COLO668 (cell line): Measurements from ENCODE around the gene THBD.

Experiments used
- DNase-seq: peaks from one replicate; lab custom pipeline; 2025; ENCODE audit not compliant: unreplicated experiment; lab: John Stamatoyannopoulos, UW

Gene THBD, protein sequence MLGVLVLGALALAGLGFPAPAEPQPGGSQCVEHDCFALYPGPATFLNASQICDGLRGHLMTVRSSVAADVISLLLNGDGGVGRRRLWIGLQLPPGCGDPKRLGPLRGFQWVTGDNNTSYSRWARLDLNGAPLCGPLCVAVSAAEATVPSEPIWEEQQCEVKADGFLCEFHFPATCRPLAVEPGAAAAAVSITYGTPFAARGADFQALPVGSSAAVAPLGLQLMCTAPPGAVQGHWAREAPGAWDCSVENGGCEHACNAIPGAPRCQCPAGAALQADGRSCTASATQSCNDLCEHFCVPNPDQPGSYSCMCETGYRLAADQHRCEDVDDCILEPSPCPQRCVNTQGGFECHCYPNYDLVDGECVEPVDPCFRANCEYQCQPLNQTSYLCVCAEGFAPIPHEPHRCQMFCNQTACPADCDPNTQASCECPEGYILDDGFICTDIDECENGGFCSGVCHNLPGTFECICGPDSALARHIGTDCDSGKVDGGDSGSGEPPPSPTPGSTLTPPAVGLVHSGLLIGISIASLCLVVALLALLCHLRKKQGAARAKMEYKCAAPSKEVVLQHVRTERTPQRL

DNA sequence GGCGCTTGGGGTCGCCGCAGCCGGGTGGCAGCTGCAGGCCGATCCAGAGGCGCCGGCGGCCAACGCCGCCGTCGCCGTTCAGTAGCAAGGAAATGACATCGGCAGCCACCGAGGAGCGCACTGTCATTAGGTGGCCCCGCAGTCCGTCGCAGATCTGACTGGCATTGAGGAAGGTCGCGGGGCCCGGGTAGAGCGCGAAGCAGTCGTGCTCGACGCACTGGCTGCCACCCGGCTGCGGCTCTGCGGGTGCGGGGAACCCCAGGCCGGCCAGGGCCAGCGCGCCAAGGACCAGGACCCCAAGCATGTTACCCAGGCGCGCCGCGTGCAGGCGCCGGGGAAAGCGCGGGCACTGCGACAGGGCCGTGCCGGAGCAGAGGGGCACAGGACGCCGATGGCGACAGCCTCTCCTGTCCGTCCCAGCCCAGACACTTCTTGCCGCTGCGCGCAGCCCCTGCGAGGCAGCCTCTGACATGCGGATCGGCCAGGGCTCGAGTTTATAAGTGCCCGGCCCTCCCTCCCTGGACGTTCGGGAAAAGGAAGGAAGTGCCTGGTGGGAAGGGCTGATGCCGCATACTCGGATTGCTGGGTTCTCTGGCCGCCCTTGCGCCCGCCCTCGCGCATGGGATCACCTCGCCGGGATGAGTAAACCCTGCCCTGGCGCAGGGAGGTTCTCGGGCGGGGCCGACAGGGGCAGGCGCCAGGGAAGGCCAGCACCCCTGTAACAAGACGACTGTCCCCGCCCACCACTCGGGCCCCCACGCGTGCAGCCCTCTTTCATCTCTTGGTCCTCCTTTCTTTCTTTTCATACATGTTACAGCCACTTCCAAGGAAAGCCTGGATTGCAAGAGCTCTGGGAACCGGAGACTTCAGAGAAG is at the start of gene THBD:
Gene THBD (minus strand): TSS at position 472 of the 875 bp plus-strand sequence. CDS start 168 bp downstream, at position 304.
- no peak for DNase-seq

DNA sequence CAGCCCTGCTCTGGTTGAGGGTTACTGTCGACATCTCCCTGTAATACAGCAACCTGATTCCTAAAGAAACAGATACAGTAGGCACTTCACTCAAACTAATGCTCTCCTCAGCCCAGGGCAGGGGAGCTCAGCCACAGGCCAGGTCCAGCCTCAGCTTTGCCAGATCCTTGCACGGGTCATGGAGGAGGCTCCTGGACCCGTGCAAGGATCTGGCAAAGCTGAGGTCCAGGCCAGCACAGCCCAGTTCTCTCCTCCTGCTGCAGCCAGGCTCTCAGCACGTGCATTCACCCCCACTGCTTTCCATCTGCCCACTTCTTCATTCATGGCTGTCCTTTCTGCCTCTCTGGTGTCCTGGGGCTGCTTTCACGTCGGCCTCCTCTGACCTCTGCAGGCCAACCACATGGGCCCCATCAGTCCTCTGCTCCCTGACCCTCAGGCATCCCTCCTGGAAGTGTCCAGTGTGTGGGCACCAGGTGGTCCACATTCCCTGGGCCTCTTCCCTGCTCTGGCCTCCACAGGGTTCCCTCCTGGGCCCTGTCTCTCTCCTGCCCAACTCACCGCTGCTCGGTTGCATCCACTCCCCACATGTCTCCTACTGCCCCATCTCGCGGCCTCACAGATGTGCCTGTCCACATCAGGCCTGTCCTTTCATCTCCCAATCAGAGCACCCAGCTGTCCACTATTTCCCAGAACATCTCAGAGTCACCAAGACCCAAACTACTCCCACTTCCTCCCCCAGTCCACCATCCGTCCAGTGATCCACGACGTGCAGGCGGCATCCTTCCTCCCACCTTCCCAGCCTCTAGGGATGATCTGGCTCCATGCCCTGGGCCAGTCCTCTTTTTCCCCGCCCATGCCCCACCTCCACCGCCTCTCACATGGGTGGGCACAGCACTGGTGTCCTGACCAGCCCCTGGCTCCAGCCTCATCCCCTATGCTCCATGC is 48.4 kb upstream of the THBD start:
- DNase-seq, result no peak

DNA sequence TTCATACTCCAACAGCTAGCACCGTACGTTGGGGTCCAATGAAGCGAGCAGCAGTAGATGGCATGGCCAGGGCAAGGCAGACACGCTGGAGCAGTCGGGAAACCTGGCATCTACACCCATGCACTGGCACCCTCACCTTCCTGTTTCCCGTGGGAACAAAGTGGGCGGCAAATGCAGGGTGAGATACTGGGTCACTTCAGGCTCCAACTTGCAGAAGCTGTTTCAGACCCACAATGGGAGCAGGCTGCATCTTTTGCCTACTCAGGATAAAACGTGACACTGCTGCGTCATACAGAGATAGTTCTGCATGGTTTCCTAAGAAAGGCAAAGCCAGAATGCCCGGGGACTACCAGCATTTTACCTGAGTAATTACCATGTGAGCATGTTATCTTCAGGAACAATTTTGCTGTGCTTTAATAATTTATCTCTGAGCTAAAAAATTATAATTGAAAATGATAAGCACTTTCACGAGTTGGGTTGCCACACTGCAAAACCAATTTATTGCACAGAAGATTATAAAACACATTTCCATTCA is 47.6 kb upstream of the THBD start:
- no peak for DNase-seq

DNA sequence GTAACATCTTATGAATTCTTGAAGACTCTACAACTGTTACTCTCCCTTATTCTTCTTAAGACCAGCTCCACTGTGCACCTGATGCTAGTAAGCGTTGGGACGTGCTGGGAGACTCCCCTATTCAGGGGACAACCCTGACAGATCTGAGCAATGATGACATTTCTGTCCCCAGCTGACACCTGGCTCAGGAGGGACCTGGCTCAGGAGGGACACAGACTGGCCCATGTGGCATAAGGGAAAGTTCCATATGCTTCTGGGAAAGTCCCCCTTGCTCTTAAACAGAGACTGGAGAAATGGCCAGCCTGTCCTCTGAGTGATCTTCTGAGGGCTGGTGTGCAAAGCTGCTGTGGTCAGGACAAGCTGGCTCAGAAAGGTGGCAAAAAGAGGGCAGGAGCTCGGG is 46.6 kb upstream of the THBD start:
- DNase-seq, result no peak

DNA sequence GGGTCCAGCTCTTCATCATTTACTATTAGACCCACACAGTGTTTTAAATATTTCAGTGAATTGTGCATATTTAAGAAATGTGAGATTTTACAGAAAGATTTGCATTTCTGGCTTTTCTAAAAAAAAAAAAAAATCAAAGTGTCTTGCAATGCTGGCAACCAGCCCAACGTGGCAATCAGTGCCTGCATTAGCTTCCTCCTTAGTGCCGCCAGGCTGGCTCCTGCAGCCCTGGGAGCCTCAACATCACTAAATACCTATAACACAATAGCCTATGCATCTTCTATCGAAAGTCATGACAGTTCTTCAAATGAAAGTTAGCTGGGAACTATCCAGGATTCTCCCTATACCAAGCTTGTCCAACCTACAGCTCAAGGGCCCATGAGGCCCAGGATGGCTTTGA is 46.0 kb upstream of the THBD start:
- no peak for DNase-seq

DNA sequence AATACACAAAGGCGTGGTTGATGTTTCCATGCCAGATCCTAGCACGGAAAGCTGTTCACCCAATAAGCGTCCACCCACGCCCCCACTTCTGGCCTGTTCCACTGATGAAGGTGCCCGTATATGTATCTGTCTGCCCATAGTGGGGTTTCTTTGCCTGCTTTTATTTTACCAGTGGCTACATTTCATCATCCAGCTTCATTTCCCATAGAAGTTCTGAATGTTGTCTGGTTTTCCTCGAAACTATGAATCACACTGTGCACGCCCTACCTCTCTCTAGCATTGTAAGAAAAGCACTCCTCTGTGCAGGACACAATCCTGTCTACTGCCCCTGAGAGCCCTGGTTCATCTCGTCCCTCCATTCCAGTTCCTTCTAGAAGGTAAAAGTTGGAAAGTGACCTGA is 45.5 kb upstream of the THBD start:
- DNase-seq, result no peak

DNA sequence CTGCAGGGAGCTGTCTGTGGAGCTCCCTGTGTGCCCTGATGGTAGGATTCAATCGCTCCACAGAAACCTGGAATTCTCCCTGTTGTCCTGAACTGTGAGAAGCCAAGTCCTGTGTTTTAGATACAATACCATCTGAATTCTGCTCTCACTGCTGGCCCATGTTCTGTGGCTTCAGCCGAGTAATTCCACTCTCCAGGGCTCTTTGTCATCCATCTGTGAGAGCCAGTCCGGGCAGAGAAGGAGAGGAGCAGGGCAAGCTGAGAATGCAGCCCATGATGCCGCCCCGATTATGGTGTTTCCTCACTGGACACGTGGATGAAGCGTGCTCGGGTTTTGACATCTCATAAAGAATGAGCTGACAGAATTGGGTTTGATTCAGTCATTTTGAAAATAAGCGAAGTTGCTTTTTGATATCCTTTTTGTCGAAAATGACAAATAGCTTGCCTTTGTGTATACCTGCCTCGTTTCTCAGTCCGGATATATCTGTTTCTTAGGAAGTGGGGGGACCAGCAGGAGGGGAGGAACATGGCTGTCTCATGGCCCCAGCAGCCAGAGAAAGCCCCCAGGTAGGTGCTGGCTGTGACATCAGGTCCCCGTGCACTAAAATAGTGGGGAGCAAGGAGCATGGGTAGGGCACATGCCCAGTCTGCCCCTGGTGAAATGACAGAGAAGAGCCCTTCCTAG is 44.9 kb upstream of the THBD start:
- DNase-seq, result no peak

DNA sequence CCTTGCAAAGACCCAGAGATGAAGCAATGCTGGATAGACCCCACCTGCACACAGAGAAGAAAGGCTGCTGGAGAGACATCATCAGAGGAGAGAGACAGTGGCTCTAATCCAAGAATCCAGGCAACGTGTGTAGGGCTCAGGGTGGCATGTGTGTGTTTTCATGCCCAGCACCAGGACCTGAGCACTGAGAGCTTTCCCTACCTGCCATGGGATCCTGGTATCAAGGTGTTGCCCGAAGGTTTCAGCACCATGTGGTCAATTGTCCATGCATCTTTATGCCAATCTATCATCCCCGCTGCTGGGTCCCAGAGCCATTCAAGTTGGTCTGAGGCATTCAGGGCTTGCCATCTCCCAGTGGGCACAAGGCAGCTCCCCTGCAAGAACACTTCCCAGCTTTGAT is 44.1 kb upstream of the THBD start:
- DNase-seq, result no peak

DNA sequence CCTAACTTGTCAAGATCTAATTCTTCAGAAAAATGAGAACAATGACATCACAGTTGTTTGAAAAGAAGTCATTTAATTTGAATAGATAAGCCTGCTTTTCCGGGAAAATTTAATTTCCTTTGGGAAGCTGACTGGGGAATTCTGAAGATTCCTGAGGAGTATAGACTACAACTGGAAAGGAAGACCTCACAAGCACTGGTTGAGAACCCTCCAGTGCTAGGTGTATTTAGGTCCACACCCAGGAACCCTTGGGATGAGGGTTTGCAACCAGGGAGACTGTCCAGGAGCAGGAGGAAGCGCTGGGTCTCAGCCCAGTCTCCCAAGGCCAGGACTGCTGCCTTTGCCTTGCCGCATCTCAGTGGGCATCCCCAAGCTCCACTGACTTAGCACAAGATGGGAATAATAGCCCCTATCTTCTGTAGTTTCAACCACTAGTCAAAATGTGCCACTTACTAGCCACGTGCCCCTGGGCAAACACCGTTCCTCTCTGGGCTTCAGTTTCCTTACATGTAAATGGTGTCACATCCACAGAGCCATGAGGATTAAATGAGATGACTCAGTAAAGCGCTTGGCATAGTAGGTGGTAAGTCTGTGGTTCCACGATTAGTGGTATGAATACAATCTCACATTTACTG is 43.5 kb upstream of the THBD start:
- no peak for DNase-seq

DNA sequence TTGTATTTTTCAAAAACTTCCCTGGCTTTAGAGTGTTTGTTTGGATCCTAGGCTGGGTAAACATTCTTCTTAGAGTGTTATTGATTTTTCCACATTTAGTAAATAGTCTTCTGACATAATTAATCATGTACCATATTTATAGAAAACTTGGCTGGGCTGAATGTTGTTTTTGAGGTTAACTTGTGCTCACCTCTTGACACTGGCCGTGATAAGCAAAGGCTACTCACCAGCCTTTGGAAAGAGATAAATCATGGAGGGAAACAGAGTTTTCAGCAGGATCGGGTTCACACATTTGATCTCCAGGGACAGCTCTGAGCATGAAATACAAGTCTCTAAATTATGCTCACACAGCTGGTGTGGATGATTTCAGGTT is 42.9 kb upstream of the THBD start:
- no peak for DNase-seq

DNA sequence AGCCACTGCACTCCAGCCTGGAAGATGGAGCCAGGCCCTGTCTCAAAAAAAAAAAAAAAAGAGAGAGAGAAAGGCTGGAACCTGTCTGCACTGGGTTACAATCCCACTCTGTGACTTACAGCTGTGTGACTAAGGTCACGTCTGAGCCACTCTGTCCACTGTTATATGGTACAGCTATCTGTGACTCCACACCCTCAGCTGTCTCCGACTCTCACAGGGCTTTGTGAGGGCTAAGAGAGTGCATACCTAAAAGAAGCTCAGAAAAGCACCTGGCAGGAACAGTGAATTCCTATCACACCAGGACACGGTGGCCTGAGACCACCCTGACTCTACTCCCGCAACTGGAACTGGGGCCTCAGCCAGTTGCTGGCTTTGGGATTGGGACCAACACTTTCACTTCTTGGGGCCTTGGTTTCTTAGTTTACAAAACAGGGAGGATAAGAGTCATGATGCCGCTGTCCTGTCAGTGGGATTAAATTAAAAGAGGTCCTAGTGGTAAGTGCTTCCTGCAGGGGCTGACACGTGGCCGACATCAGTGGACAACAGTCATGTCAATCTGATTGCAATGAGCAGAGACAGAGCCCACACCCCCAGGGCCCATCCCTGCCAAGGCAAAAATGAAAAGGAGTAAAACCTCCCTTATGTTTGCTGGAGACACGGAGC is 42.4 kb upstream of the THBD start:
- DNase-seq, result no peak

DNA sequence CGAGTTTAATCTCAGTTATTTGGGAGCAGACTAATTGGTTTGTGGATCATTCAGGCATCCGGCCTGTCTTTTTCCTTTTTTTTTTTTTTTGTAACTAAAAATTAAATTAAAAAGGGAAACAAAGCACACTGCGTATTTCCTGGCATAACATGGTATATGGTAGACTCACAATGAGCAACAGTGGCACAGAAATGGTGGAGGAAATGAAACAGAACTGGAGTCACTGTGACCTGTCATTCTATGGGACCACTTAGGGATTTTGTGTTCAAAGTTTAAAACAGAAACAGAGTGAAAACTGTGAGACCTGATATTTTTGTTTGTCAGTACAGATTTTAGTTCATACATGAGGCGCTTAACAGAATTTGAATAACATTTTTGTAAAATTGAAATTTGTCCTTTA is 41.4 kb upstream of the THBD start:
- no peak for DNase-seq

DNA sequence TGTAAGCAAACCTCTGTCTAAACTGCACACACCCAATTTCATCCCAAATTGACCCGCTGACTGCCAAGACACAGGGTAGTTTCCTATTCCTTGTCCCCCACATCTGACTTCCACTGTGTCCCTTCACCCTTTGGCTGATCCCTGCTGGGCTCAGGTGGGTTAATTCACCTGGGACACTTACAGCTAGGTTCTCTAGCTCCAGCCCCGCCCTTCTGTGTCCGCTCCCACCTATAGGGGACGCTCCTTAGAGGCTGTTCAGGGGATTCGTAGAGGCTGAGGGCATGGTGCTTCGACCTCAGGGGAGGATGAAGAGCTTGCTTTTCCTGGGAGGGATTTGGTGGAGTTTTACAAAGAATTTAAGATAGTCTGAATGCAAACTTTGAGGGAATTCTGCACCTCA is 40.7 kb upstream of the THBD start:
- no peak for DNase-seq

DNA sequence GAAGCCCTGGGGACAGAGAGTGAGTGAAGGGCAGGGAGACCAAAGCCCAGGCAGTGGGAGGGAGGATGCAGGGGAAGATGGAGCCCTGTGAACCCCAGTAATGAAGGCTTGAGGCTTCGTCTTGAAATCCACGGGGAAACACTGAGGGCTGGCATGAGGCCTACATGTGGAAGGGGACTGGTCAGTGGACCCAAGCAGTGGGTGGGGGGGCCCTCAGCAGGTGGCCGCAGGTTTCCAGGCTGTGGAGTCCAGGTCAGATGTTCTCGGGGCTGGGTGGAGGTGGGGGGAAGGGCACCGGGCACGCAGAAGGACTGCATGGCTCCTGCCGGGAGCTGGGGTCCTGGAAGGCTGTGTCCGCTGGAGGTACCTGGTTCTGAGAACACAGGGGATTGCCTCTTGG is 39.4 kb upstream of the THBD start:
- no peak for DNase-seq

DNA sequence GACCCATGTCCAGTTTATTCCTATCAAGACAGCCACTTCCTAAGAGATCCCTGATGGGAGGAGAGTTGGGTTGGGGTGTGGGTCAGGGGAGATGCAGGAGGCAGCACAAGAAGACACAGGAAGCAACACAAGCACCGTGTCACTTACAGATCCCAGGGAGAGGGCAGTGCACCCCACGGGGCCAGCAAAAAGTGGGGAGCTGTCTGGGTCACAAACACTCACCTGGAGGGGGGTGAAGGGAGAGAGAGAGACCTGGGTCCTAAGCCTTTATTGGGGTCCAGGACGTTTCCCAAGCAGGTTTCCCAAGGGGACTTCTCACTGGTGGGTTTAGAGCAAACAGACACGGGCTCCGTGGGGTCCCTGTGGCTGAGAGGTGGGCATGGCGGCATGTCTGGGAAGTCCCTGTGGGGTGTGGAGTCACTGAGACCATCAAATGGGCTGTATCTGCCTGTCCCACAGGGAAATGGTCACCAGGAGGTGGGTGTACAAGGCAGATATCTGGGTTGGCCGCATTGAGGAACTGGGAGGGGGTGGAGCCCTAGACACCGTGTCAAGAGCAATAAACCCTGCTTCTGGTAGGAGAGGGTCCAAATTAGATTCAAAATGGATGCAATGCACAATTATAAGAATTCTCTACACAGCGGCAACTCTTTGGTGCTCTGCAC is 38.2 kb upstream of the THBD start:
- no peak for DNase-seq

DNA sequence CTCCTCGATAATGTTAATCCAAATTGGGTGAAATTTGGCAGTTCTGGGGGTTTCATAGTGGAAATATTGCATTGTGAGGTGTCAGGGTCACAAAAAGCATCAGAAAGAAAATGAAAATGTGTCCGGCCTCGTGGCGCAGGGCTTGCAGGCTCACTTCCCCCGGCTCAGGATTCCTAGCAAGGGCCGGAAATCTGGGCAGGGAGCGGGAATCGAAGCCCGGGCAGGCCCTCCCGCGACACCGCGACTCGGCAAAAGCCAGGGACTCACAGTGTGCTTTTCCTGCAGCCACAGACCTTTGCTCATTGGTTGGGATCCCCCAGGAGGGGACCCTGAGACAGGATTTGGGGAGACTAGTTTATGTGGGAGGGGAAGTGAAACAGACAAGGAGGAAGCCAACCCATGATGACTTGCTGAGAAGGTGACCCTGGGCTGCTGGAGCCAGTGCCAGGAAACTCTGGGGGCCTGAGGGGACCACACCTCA is 37.5 kb upstream of the THBD start:
- DNase-seq, result no peak

DNA sequence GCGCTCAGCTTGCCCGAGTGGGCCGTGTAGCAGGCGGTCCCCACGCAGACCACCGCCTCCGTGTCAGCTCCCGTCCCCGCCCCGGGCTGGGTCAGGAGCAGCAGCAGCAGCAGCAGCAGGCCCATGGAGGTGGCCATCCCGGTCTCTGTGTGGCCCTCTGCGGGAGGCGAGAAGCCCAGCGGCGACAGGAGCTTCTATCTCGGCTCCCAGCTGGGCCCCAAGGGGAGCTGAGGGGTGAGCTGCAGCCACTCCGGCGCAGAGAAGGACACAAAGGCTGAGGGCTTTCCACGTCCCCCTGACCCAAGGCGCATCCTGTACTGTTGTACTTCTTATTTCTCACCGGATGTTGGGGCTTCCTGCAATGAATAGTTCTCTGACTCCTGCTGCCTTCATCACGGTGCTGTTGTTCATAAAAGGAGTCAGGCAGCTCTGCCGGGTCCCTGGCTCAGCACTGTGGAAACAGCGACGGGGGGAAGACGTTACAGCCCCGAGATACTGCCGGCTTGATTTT is 36.6 kb upstream of the THBD start, which contains the start of gene CD93:
Gene CD93 (minus strand): TSS at position 269 of the 511 bp plus-strand sequence. CDS start 132 bp downstream, at position 137.
- DNase-seq, result no peak
